ENCODE data around the gene SFXN4.
"Not testable (repeated sequence)": the region's sequence is repeated elsewhere in the genome, so short reads cannot be mapped to it uniquely, and the experiment has no call there.

SFXN4 gene

GRCh38 chr10:119180850-119181400 is 15.4 kb upstream of the SFXN4 start:
- H3K4me3 ChIP-seq (ENCODE audit: low read length); H3K27me3 ChIP-seq (ENCODE audit: control insufficient read depth, insufficient read depth, low read length); H3K9ac ChIP-seq (ENCODE audit: low read length); H3K27ac ChIP-seq (ENCODE audit: low read depth, low read length); H3K4me1 ChIP-seq (ENCODE audit: control insufficient read depth, insufficient read depth, low read length); H3K36me3 ChIP-seq (ENCODE audit: control insufficient read depth, insufficient read depth, low read length): not testable (repeated sequence)

DNA sequence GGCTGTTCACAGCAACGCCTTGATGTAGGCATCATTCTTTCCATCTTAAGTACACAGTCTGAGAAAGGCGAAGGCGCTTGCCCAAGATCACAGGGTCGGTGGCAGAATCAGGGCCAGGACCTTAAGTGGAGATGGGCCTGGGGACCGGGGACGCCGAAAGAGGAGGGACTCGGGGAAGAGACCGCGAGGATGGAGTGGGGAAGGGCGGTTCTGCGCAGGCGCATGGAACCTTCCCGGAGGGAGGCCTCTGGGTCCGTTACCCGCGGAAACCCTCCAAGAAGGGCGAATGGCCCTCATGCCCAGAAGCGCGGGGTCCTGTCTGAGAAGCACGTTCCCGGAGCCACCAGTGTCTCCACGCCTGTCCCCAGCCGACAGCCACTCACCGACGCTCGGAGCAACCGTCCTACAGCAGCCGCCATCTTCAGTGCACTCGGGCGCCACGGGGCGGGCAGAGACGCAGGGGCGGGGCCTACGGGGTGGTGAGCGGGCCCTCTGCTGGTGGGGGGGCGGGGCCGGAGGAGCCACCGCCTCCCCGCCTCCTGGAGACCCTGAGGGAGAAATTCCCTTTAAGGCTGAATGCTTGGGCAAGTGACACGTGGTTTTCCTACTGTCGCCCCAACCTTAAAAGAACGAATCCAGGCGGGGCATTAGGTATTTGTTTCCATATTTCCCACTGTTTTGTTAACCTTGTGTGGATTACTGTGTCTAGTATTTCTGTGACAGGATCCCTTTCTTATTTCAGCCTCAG is 13.0 kb upstream of the SFXN4 start, which contains the start of gene PRDX3:
TSS of gene PRDX3 (minus strand) at position 441 of the 748 bp plus-strand sequence. CDS start at position 419, 22 bp downstream.
- no peaks in the 10 kb centered on the region for H3K27me3 ChIP-seq (ENCODE audit: control insufficient read depth, insufficient read depth, low read length)
- H3K9ac ChIP-seq (ENCODE audit: low read length) = peak within 1 kb of the TSS; percentile 82
- H3K27ac ChIP-seq (ENCODE audit: low read depth, low read length) = peak within 1 kb of the TSS; percentile 96
- H3K4me1 ChIP-seq (ENCODE audit: control insufficient read depth, insufficient read depth, low read length) = peaks cover 3% of the 10 kb centered on the region
- no peaks in the 10 kb centered on the region for H3K36me3 ChIP-seq (ENCODE audit: control insufficient read depth, insufficient read depth, low read length)
- peak within 1 kb of the TSS; percentile 96 for H3K4me3 ChIP-seq (ENCODE audit: low read length)

GRCh38 chr10:119177708-119178371 is 12.3 kb upstream of the SFXN4 start:
- Histone ChIP-seq H3K4me3 (ENCODE audit: low read length) (peak overlapping the region; percentile 96), H3K27ac (ENCODE audit: low read depth, low read length) (peak overlapping the region; percentile 96), H3K27me3 (ENCODE audit: control insufficient read depth, insufficient read depth, low read length) (no peaks in the 10 kb centered on the region), H3K4me1 (ENCODE audit: control insufficient read depth, insufficient read depth, low read length) (peaks cover 3% of the 10 kb centered on the region), H3K36me3 (ENCODE audit: control insufficient read depth, insufficient read depth, low read length) (no peaks in the 10 kb centered on the region), H3K9ac (ENCODE audit: low read length) (peak overlapping the region; percentile 82)

DNA sequence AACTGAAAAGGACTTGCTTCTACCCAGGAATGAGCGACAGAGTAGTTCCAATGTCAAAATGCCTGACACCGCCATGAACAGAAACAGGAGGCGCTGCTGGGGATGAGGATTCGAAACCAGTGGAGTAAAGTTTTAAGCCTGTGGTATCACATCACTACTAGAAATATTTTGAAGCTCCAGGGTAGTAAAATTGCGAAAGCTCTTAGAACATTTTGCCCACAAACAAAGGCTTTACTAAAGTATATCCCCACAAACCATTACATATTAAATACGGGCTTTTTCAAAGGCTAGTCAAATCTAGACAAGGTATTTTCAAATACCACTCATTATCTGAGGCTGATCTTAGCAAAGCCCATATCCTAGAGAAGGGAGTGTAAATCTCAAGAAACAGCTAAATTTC is 10.7 kb upstream of the SFXN4 start:
- Histone ChIP-seq H3K4me1 (ENCODE audit: control insufficient read depth, insufficient read depth, low read length) (peaks cover 3% of the 10 kb centered on the region), H3K36me3 (ENCODE audit: control insufficient read depth, insufficient read depth, low read length) (peaks cover 14% of the 10 kb centered on the region), H3K27ac (ENCODE audit: low read depth, low read length) (no peak overlapping the region), H3K4me3 (ENCODE audit: low read length) (no peak overlapping the region), H3K9ac (ENCODE audit: low read length) (no peak overlapping the region), H3K27me3 (ENCODE audit: control insufficient read depth, insufficient read depth, low read length) (no peaks in the 10 kb centered on the region)

DNA sequence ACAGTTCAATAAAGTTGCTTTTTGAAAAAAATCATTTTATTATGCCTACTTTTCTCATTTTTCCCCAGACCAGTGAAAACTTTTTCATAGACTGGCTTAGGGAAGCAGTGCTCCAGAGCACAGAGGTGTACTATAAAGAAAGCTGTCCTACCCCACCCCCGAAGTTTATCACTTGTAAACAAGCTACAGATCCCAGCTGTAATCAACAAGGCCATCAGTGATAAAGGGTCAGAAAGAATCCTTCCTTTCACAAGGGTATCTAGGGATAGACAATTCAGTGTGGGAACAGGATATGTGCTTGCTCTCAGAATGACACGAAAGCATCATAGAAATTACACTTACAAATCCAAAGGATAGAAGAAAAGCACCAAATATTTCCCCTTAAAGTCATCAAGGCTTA is 8.6 kb upstream of the SFXN4 start:
- H3K27me3 ChIP-seq (ENCODE audit: control insufficient read depth, insufficient read depth, low read length) = no peaks in the 10 kb centered on the region
- peaks cover 3% of the 10 kb centered on the region for H3K4me1 ChIP-seq (ENCODE audit: control insufficient read depth, insufficient read depth, low read length)
- no peak overlapping the region for H3K9ac ChIP-seq (ENCODE audit: low read length)
- H3K36me3 ChIP-seq (ENCODE audit: control insufficient read depth, insufficient read depth, low read length) = peaks cover 25% of the 10 kb centered on the region
- H3K27ac ChIP-seq (ENCODE audit: low read depth, low read length) = no peak overlapping the region
- H3K4me3 ChIP-seq (ENCODE audit: low read length) = no peak overlapping the region

- Histone ChIP-seq H3K27ac (ENCODE audit: low read depth, low read length) (no peak overlapping the region), H3K4me1 (ENCODE audit: control insufficient read depth, insufficient read depth, low read length) (peaks cover 3% of the 10 kb centered on the region), H3K4me3 (ENCODE audit: low read length) (no peak overlapping the region), H3K36me3 (ENCODE audit: control insufficient read depth, insufficient read depth, low read length) (peaks cover 21% of the 10 kb centered on the region), H3K27me3 (ENCODE audit: control insufficient read depth, insufficient read depth, low read length) (no peaks in the 10 kb centered on the region), H3K9ac (ENCODE audit: low read length) (no peak overlapping the region)
Observed at GRCh38 chr10:119167041-119167440, 1.5 kb upstream of the SFXN4 start.

DNA sequence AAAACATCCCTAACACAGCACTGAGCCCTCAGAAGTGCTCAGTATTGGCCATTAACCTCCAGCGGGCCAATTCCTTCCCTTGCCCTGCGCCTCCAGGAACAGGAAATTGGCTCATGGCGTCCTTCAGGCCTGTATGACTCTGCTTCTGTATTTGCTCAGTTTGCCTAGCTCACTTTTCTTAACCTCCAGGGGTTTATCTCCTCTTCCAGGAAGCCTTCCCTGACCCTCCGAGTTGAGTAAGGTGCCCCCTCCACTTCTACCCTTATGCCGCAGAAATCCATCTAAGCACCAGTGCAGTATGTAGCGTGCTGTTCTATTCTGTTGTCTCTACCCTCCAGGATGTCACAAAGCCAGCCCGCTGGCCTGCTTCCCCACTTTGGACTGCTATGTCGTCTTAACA is 1.1 kb upstream of the SFXN4 start:
- Histone ChIP-seq H3K27me3 (ENCODE audit: control insufficient read depth, insufficient read depth, low read length) (no peaks in the 10 kb centered on the region), H3K36me3 (ENCODE audit: control insufficient read depth, insufficient read depth, low read length) (peaks cover 17% of the 10 kb centered on the region), H3K4me3 (ENCODE audit: low read length) (no peak overlapping the region), H3K27ac (ENCODE audit: low read depth, low read length) (peak overlapping the region; percentile 93), H3K4me1 (ENCODE audit: control insufficient read depth, insufficient read depth, low read length) (peaks cover 3% of the 10 kb centered on the region), H3K9ac (ENCODE audit: low read length) (no peak overlapping the region)

DNA sequence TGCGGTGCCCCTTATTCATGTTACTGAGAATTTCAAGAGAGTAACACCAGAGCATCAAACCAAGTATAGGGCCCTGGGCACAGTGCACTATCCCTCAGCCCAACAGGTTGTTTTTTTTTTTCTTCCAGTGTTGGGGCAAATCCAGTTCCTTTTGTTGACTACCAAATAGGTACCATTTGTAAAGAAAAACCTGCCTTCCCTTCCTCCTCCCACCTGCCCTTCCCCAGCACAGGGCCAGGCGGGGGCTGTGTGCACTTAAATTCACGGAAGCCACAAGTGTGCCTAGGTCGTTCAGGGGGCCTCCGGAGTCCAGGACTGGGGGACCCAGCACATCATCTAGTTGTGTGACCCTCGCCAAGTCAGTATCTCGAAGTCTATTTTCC is 595 bp upstream of the SFXN4 start:
- Histone ChIP-seq H3K27me3 (ENCODE audit: control insufficient read depth, insufficient read depth, low read length) (no peaks in the 10 kb centered on the region), H3K4me1 (ENCODE audit: control insufficient read depth, insufficient read depth, low read length) (peaks cover 3% of the 10 kb centered on the region), H3K36me3 (ENCODE audit: control insufficient read depth, insufficient read depth, low read length) (peaks cover 14% of the 10 kb centered on the region), H3K4me3 (ENCODE audit: low read length) (peak overlapping the region; percentile 92), H3K9ac (ENCODE audit: low read length) (peak overlapping the region; percentile 50), H3K27ac (ENCODE audit: low read depth, low read length) (peak overlapping the region; percentile 93)

- H3K9ac ChIP-seq (ENCODE audit: low read length) = no peak overlapping the region
- no peaks in the 10 kb centered on the region for H3K27me3 ChIP-seq (ENCODE audit: control insufficient read depth, insufficient read depth, low read length)
- peaks cover 3% of the 10 kb centered on the region for H3K4me1 ChIP-seq (ENCODE audit: control insufficient read depth, insufficient read depth, low read length)
- no peak overlapping the region for H3K4me3 ChIP-seq (ENCODE audit: low read length)
- H3K27ac ChIP-seq (ENCODE audit: low read depth, low read length) = no peak overlapping the region
- H3K36me3 ChIP-seq (ENCODE audit: control insufficient read depth, insufficient read depth, low read length) = peaks cover 19% of the 10 kb centered on the region
Observed at GRCh38 chr10:119162452-119163092, 2.9 kb downstream of the SFXN4 start.

GRCh38 chr10:119161680-119162451 is 3.6 kb downstream of the SFXN4 start:
- Histone ChIP-seq H3K27ac (ENCODE audit: low read depth, low read length) (peak overlapping the region; percentile 34), H3K4me3 (ENCODE audit: low read length) (no peak overlapping the region), H3K27me3 (ENCODE audit: control insufficient read depth, insufficient read depth, low read length) (no peaks in the 10 kb centered on the region), H3K4me1 (ENCODE audit: control insufficient read depth, insufficient read depth, low read length) (peaks cover 3% of the 10 kb centered on the region), H3K36me3 (ENCODE audit: control insufficient read depth, insufficient read depth, low read length) (peaks cover 19% of the 10 kb centered on the region), H3K9ac (ENCODE audit: low read length) (no peak overlapping the region)

DNA sequence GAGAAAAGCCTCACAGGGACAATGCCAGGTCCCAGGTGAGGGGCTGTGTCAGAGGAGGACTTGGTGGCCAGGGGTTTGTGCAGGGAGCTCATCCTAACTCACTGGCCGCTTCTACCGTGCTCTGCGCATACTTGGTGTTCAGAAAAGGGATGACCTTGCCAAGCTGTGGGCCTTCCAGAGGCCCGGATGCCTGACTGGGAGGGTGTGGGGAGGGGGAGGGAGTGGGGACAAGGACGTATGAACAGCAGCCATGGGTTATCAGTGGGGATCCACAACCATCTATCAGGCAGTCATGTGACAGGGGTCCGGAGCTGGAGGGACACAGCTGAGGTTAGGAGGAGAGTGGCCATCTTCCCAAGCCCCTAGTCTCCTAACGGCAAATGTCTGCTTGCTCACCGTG is 6.2 kb downstream of the SFXN4 start:
- H3K27ac ChIP-seq (ENCODE audit: low read depth, low read length) = no peak overlapping the region

DNA sequence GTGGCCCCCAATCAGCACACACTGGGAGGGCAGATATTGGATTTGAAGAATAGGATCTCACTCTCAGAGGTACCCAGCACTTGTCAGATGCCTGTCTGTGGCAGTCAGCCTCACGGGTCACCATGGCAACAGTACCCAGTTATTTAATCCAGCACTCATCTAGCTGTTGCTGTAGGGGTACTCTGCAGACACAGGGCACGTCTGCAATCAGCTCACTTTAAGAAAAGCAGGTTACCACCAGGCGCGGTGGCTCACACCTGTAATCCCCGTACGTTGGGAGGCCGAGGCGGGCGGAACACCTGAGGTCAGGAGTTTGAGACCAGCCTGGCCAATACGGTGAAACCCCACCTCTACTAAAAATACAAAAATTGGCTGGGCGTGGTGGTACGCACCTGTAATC is 11.9 kb downstream of the SFXN4 start:
- Histone ChIP-seq H3K27me3 (ENCODE audit: control insufficient read depth, insufficient read depth, low read length) (no peaks in the 10 kb centered on the region), H3K9ac (ENCODE audit: low read length) (no peak overlapping the region), H3K4me3 (ENCODE audit: low read length) (no peak overlapping the region), H3K4me1 (ENCODE audit: control insufficient read depth, insufficient read depth, low read length) (no peaks in the 10 kb centered on the region), H3K36me3 (ENCODE audit: control insufficient read depth, insufficient read depth, low read length) (peaks cover 45% of the 10 kb centered on the region), H3K27ac (ENCODE audit: low read depth, low read length) (no peak overlapping the region)

More for the DNA sequence above, 6.2 kb downstream of the SFXN4 start:
- H3K36me3 ChIP-seq (ENCODE audit: control insufficient read depth, insufficient read depth, low read length) = peaks cover 36% of the 10 kb centered on the region
- no peaks in the 10 kb centered on the region for H3K4me1 ChIP-seq (ENCODE audit: control insufficient read depth, insufficient read depth, low read length)
- H3K27me3 ChIP-seq (ENCODE audit: control insufficient read depth, insufficient read depth, low read length) = no peaks in the 10 kb centered on the region
- no peak overlapping the region for H3K9ac ChIP-seq (ENCODE audit: low read length)
- H3K4me3 ChIP-seq (ENCODE audit: low read length) = no peak overlapping the region

Data from rectal smooth muscle tissue (tissue), 1 donor.